Motor neuron (in vitro differentiated cells): ENCODE data around the gene CEBPG. TPM values are rescaled to one million over a fixed set of nuclear protein-coding genes. Genes with fewer than 3 reads are reported as not detected.

ENCODE experiments used
- ATAC-seq, 8 experiments: fragments of 200-7000 bp; cut with Tn5 transposase; replicated peaks in 6 of 8; 2 replicates each; pipeline ENCODE4 v1.8.0; 2021; ENCODE audit warnings: mild to moderate bottlenecking in 8 of 8, moderate library complexity in 8 of 8
- H3K27ac ChIP-seq, 2 donors: fragments of 250-450 bp; sonication (Bioruptor Pico); 2 replicates each; pipeline ENCODE4 v1.9.0; 2021; ENCODE audit warnings: antibody characterized with exemption in 2 of 2, mild to moderate bottlenecking in 2 of 2, moderate library complexity in 1 of 2
- H3K4me1 ChIP-seq, 2 donors: fragments of 250-450 bp; sonication (Bioruptor Pico); replicated peaks in 1 of 2; 2 replicates each; pipeline ENCODE4 v1.6.1; 2021; ENCODE audit warnings: antibody characterized with exemption in 2 of 2, mild to moderate bottlenecking in 2 of 2, moderate library complexity in 1 of 2
- H3K4me3 ChIP-seq, 5 donors: fragments of 250-450 bp; sonication (Bioruptor Pico); 2 replicates each; pipeline ENCODE4 v1.9.0; 2021; ENCODE audit warnings: antibody characterized with exemption in 5 of 5, mild to moderate bottlenecking in 5 of 5, moderate library complexity in 4 of 5
- WGBS, 10 experiments: fragments of 450-650 bp; shearing (Covaris generic); methylation state at CpG; one replicate each; pipeline ENCODE4 v1.0.0; 2022; 5-methylcytosine and 5-hydroxymethylcytosine counted together
- in situ Hi-C, 9 experiments: fragments of 400-800 bp; cut with MboI; loops; one replicate each; pipeline ENCODE4 v1.15.0; 2021; ENCODE audit warnings: low sequenced_read_pairs in 9 of 9, low pct_unique_long_range_greater_than_20kb in 2 of 9; ENCODE audit not compliant: unreplicated experiment in 9 of 9
- total RNA-seq, 8 experiments: library from RNA; unstranded; fragments of 300-600 nt; gene quantifications; 2 replicates each; pipeline versions ENCODE4 v1.2.3 to v1.2.4, GENCODE V29; 2022

Gene CEBPG
- total RNA-seq, 8 experiments from 2014 or later = 14.5 to 104 (median 49.9) TPM

DNA sequence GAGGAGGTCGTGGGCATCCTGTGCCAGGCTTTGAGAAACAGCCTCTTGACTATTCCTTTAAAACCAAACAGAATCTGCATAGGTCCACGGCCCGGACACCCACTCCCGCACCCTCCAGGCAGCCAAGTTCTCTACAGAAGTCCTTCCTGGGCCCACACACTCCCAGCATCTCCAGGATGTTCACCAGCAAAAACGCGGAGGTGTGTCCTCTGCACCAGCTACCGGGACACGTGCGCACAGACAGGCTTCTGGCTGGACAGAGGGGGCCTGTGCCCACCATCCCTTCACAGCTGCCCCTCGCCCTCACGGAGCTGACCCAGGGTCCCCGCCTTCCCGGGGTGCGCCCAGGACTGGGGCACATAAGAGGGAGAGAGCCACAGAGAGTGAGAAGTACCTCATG, 44.2 kb downstream of the CEBPG start:
- Histone ChIP-seq H3K27ac (no peak overlapping the region), H3K4me3 (no peak overlapping the region), H3K4me1 (peaks cover 22 to 43% of the 10 kb centered on the region in 2 donors)
- ATAC-seq = no peak
- 91 to 100% (median 100%) methylated on average over 1 to 7 of the region's 14 CpGs; no CpG with 5 or more reads in 4 of the 10 experiments for WGBS, 10 experiments
- in situ Hi-C loops = loop anchor here in 4 of 9 experiments (10.0 to 25.0 kb wide), 2 partner anchors 180 to 183 kb away; partner anchors contain the start of gene SLC7A10 (in 3 of the 4)

DNA sequence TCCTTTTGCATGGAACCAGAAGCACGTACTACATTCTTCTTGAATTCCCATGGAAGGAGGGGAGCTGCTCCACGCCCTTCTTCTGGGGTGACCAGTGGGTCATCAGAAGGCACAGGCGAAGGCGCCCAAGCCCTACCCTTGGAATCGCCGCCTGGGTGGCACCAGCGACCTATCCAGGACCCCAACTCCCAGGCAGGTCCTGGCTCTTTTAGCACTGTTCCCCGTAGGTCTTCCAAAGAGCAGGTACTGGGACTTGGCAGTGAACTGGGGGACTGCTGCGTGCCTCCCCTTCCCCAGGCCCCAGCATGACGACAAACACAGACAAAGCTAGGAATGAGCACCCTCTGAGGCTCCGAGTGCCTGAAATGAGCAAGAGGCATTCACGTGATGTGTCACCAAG, 45.0 kb downstream of the CEBPG start:
- in situ Hi-C loops = loop anchor here in 4 of 9 experiments (10.0 to 25.0 kb wide), 2 partner anchors 181 to 184 kb away; partner anchors contain the start of gene SLC7A10 (in 3 of the 4)
- H3K4me3 ChIP-seq = no peak overlapping the region
- no peak for ATAC-seq
- WGBS, 10 experiments = 80 to 100% (median 93%) methylated on average over 1 to 5 of the region's 12 CpGs; no CpG with 5 or more reads in 6 of the 10 experiments
- H3K27ac ChIP-seq = no peak overlapping the region
- peaks cover 24 to 45% of the 10 kb centered on the region in 2 donors for H3K4me1 ChIP-seq

DNA sequence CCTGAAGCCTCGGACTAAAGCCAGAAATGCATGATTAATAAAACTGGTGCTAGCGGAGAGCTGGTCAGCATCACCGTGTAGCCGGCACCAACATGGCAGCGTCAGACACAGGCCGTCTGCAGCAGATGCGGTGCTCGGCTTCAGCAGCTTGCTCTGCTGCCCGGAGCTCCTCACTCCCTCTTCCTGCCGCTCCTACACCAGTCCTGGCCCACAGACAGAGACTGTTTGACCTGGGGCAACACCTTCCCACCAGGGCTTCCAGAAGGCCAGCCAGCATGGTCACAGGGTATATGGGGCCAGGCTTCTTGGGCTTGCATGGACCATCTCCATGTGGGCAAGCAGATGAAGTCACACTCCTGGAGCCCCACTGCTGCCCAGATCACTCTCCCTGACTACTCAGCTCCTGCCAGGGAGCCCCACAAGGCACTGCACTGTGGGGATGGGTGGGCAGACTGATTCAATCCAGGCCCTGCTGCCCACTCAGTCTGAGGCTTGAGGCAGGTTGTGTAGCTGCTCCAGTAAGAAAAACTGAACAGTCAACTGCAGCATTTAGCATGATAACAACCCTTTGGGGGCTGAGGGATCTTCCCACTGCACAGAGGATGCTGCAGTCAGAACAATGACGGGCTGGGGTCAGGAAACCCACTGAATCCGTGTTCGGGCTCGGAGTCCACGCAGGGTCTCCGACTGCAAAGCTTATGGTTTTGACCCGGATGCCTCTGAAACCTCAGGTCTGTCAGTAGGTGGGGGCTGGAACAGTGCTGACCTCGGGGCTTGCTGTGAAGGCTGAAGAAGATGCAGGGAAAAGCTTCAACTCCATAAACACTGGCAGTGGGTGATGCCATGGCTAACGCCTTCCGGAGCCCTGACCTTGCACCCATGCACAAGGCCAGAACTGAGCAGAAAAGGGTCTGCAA, 45.6 kb downstream of the CEBPG start:
- no peak for ATAC-seq
- in situ Hi-C loops = loop anchor here in 4 of 9 experiments (10.0 to 25.0 kb wide), 2 partner anchors 182 to 184 kb away; partner anchors contain the start of gene SLC7A10 (in 3 of the 4)
- Histone ChIP-seq H3K4me1 (peaks cover 27 to 49% of the 10 kb centered on the region in 2 donors), H3K4me3 (no peak overlapping the region), H3K27ac (no peak overlapping the region)
- 50 to 100% (median 88%) methylated on average over 1 to 6 of the region's 20 CpGs; no CpG with 5 or more reads in 4 of the 10 experiments for WGBS, 10 experiments

GRCh38 chr19:33419788-33420130, 46.2 kb downstream of the CEBPG start:
- in situ Hi-C loops = loop anchor here in 6 of 9 experiments (10.0 to 25.0 kb wide), 4 partner anchors 182 to 355 kb away; partner anchors contain the start of gene SLC7A10 (in 3 of the 6)
- WGBS, 10 experiments = 12 to 43% (median 25%) methylated on average over 2 to 3 of the region's 6 CpGs; no CpG with 5 or more reads in 6 of the 10 experiments
- H3K4me3 ChIP-seq = no peak overlapping the region
- ATAC-seq = peak in 5 of 8 experiments; percentile 49 to 77 (median 63)
- no peak overlapping the region for H3K27ac ChIP-seq
- peaks cover 28 to 53% of the 10 kb centered on the region in 2 donors for H3K4me1 ChIP-seq

DNA sequence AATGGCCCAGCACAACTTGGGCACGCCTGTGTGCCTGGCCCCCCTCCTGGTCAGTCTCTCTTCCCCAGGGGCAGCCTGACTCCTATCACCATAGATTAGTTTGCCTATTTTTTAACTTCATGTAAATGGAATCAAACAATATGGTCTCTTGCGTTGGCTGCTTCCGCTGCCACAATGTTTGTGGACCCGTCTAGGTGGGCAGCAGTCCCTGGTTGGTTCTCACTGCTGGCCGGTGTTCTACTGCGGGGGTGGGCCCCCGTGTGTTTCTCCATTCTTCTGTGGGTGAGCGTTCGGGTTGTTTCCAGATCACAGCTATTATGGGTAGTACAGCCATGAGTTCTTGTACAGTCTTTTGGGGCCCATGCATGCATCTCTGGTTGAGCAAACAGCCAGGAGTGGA, 47.3 kb downstream of the CEBPG start:
- in situ Hi-C loops = loop anchor here in 5 of 9 experiments (10.0 to 25.0 kb wide), 3 partner anchors 184 to 354 kb away; partner anchors contain the start of gene SLC7A10 (in 3 of the 5)
- no peak overlapping the region for H3K27ac ChIP-seq
- WGBS, 10 experiments = 90 to 100% (median 91%) methylated on average over 1 to 5 of the region's 9 CpGs; no CpG with 5 or more reads in 6 of the 10 experiments
- H3K4me3 ChIP-seq = no peak overlapping the region
- ATAC-seq = no peak
- H3K4me1 ChIP-seq = peaks cover 30 to 62% of the 10 kb centered on the region in 2 donors

DNA sequence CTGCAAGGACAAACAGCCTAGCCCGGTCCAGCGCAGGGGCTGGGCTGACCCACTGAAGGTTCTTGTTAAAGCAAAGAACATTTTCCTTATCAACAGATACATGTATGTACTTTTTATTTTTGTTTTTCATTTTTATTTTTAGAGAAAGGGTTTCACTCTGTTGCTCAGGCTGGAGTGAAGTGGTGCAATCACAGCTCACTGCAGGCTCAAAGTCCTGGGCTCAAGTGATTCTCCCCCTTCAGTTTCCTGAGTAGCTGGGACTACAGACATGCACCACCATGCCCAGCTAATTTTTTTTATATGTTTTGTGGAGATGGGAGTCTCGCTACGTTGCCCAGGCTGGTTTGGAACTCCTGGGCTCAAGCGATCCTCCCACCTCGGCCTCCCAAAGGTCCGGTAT, 47.9 kb downstream of the CEBPG start:
- Histone ChIP-seq H3K4me3 (no peak overlapping the region), H3K27ac (no peak overlapping the region), H3K4me1 (peaks cover 31 to 62% of the 10 kb centered on the region in 2 donors)
- 90 to 100% (median 96%) methylated on average over 2 to 6 of the region's 7 CpGs; no CpG with 5 or more reads in 2 of the 10 experiments for WGBS, 10 experiments
- no peak for ATAC-seq
- in situ Hi-C loops = loop anchor here in 5 of 9 experiments (10.0 to 25.0 kb wide), 3 partner anchors 184 to 353 kb away; partner anchors contain the start of gene SLC7A10 (in 3 of the 5)

GRCh38 chr19:33422369-33423180, 49.1 kb downstream of the CEBPG start:
- no peak for ATAC-seq
- Histone ChIP-seq H3K27ac (no peak overlapping the region), H3K4me3 (no peak overlapping the region), H3K4me1 (peaks cover 33 to 64% of the 10 kb centered on the region in 2 donors)
- in situ Hi-C loops = loop anchor here in 5 of 9 experiments (10.0 to 25.0 kb wide), 3 partner anchors 185 to 352 kb away; partner anchors contain the start of gene SLC7A10 (in 3 of the 5)
- WGBS, 10 experiments = 80 to 100% (median 91%) methylated on average over 2 to 3 of the region's 3 CpGs

DNA sequence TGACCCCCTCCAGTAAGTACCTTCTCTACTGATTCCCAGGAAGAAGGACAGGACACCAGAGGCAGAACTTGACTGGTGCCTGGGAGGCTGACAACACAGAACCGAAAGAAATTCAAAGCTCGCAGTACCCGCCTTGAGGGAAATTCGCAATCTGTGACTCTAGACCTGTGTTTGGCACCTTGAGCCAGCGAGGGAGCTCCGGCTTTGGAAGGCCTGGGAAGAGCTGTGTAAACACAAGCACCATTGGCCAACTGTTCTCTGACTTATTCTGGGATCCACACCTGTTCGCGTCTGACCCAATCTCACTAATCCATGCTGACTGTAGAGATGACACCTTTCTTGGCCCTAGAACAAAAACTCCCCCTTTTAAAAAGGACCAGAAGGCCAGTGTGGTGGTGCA, 50.7 kb downstream of the CEBPG start:
- peaks cover 33 to 62% of the 10 kb centered on the region in 2 donors for H3K4me1 ChIP-seq
- ATAC-seq = no peak
- 82 to 100% (median 100%) methylated on average over 4 to 5 of the region's 8 CpGs; no CpG with 5 or more reads in 5 of the 10 experiments for WGBS, 10 experiments

GRCh38 chr19:33426621-33427361, 53.3 kb downstream of the CEBPG start:
- in situ Hi-C loops = loop anchor here in 7 of 9 experiments (10.0 to 25.0 kb wide), 3 partner anchors 336 to 348 kb away; no protein-coding TSS in a partner anchor
- Histone ChIP-seq H3K27ac (peak overlapping the region; percentile 70 to 85), H3K4me3 (no peak overlapping the region), H3K4me1 (peaks cover 35 to 71% of the 10 kb centered on the region in 2 donors)
- peak in 5 of 8 experiments; percentile 81 to 88 (median 84) for ATAC-seq
- WGBS, 10 experiments = 30 to 96% (median 64%) methylated on average over 1 to 8 of the region's 24 CpGs; no CpG with 5 or more reads in 3 of the 10 experiments

More for the DNA sequence above, 50.7 kb downstream of the CEBPG start:
- Histone ChIP-seq H3K27ac (peak overlapping the region in 1 of 2 donors; percentile 10), H3K4me3 (no peak overlapping the region)
- in situ Hi-C loops = loop anchor here in 5 of 9 experiments (10.0 to 25.0 kb wide), 3 partner anchors 187 to 351 kb away; partner anchors contain the start of gene SLC7A10 (in 3 of the 5)

DNA sequence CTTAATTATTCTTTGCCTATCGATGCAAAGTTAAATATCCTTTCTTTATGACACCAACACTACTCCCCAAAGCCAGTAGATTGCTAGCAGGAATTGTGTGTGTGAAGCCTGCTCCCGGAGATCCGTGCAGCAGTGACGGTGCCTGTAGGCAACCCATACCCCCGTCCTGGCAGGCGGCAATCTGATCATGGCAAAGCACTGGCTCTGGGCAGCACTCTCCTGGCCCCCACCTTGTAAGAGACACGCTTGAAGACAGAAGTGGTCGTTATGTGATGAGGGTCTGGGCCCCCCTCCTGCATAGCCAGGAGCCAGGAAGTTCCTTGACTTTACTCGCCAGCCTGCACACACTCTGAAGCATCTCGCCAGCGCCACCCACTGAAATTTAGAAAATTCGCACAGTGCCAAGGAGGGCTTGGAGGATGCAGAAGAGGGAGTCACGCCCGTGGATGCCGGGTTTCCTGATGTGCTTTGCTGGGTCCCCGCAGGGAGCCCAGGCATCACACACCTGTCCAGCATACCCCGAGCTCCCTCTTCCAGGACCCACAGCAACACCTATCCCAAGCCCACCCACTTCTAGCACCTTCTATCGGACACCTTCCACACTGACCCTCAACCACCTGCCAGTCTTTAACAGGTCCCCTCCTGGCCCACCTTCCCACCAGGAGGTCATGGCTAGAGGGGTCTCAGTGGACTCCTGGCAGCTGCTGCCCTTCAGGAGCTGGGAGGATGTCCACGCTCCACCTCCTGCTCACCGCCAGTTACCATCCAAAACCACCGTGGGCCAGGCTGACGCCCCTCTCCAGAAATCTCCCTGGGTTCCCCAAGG, 54.5 kb downstream of the CEBPG start:
- 80 to 97% (median 84%) methylated on average over 1 to 8 of the region's 22 CpGs; no CpG with 5 or more reads in 4 of the 10 experiments for WGBS, 10 experiments
- Histone ChIP-seq H3K27ac (no peak overlapping the region), H3K4me1 (peaks cover 47 to 78% of the 10 kb centered on the region in 2 donors), H3K4me3 (no peak overlapping the region)
- no peak for ATAC-seq
- in situ Hi-C loops = loop anchor here in 7 of 9 experiments (10.0 to 25.0 kb wide), 3 partner anchors 334 to 347 kb away; no protein-coding TSS in a partner anchor
